ENCODE results near the gene TRIM14. TPM values are rescaled to one million over a fixed set of nuclear protein-coding genes. Genes with fewer than 3 reads are reported as not detected.
A peak's percentile ranks its signal among the peaks of the same experiment; 100 is the strongest.

Gene TRIM14
- total and polyA plus RNA-seq, 10 of the 15 experiments (the other 5 are each of a cell fraction or from before 2014, with no cell fraction given): 8.6 to 53.3 (median 35.7) TPM

DNA sequence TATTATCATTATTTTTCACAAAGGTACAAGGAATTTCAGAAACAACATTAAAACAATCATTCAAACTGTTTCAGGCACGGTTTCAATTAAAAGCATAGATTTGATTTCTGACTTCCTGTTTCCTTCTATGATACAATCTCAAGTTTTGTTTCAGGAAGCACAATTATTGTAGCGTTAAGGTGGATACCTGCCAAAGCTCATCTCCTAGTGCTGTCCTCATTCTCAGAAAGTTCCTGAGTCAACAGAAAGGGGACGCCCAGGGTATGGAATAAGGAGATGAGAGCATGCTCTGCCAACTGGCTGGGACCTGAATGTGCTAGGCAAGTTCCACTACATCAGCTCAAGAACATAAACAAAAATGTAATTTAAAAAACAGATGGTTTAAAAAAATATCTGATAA is 2.0 kb upstream of the TRIM14 start:
- in situ Hi-C loops (cut with MboI): no loop called here
- Histone ChIP-seq H3K4me1 (ENCODE audit: control insufficient read depth, insufficient read depth, low read length) (peaks cover 23% of the 10 kb centered on the region), H3K27ac (ENCODE audit: control insufficient read depth, insufficient read depth) (no peak overlapping the region), H3K79me2 (ENCODE audit: control insufficient read depth, insufficient read depth, low read length) (peaks cover 22% of the 10 kb centered on the region), H3K4me2 (ENCODE audit: control insufficient read depth, insufficient read depth) (no peak overlapping the region), H4K20me1 (ENCODE audit: control insufficient read depth, insufficient read depth) (no peaks in the 10 kb centered on the region), H3K36me3 (ENCODE audit: control insufficient read depth in 2 of 2, insufficient read depth in 2 of 2, low read length in 1 of 2) (peaks cover 0 to 5% of the 10 kb centered on the region in 2 experiments; a peak in 2 of 4 replicates), H3K9me3 (replicated peaks; ENCODE audit: control insufficient read depth, insufficient read depth, low read length) (no peaks in the 10 kb centered on the region), H3K27me3 (replicated peaks in 1 of 2; ENCODE audit: control insufficient read depth in 2 of 2, insufficient read depth in 2 of 2, low read length in 1 of 2) (no peaks in the 10 kb centered on the region), H3K9ac (ENCODE audit: control insufficient read depth, insufficient read depth, low read length) (no peak overlapping the region), H2AFZ (ENCODE audit: control insufficient read depth, low read depth, low read length) (peak overlapping the region; percentile 67), H3K4me3 (no peak overlapping the region)
- POLR2A ChIA-PET: interaction anchor here (0.7 kb wide), 1 partner anchor 24 kb away, joined by 3 read pairs; no protein-coding TSS in a partner anchor
- FAIRE-seq (no peak), ATAC-seq (no peak), DNase-seq (ENCODE audit: low read depth, low spot score) (no peak)
- TF ChIP-seq STAT3 (IDR thresholded peaks at IDR 0.05; ENCODE audit: low read depth, low read length) (no peak), RAD51 (IDR thresholded peaks at IDR 0.05) (no peak), TARDBP (IDR thresholded peaks at IDR 0.05; ENCODE audit: borderline replicate concordance) (no peak), ESRRA (IDR thresholded peaks at IDR 0.05; ENCODE audit: low read length) (no peak)
- TF ChIP-seq, protein P1, sequence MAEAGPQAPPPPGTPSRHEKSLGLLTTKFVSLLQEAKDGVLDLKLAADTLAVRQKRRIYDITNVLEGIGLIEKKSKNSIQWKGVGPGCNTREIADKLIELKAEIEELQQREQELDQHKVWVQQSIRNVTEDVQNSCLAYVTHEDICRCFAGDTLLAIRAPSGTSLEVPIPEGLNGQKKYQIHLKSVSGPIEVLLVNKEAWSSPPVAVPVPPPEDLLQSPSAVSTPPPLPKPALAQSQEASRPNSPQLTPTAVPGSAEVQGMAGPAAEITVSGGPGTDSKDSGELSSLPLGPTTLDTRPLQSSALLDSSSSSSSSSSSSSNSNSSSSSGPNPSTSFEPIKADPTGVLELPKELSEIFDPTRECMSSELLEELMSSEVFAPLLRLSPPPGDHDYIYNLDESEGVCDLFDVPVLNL (IDR thresholded peaks at IDR 0.05; ENCODE audit: low read depth, low read length): no peak
- no TSS peak for BruUV-seq (replicated peaks)
- 51% methylated on average over 3 of the region's 3 CpGs for WGBS (ENCODE audit: insufficient coverage, insufficient replicate concordance, low lambda C conversion rate, missing lambda C conversion rate)
- intact Hi-C loops (cut with micrococcal nuclease; ENCODE audit: unreplicated experiment): no loop called here
- RAD21 ChIA-PET (ENCODE audit: unreplicated experiment): interaction anchor here (0.9 to 2.1 kb wide), 2 partner anchors 9 to 19 kb away, joined by 3 to 8 read pairs; no protein-coding TSS in a partner anchor
- SMC1A ChIA-PET (ENCODE audit: uncharacterized antibody, unreplicated experiment): interaction anchor here (0.8 to 2.8 kb wide), 11 partner anchors 8 to 135 kb away, joined by 3 to 22 read pairs (median 5); partner anchors contain the start of gene TBC1D2
- CTCF ChIA-PET: interaction anchor here (0.7 to 2.4 kb wide), 14 partner anchors 11 to 142 kb away, joined by 3 to 13 read pairs (median 4); no protein-coding TSS in a partner anchor

DNA sequence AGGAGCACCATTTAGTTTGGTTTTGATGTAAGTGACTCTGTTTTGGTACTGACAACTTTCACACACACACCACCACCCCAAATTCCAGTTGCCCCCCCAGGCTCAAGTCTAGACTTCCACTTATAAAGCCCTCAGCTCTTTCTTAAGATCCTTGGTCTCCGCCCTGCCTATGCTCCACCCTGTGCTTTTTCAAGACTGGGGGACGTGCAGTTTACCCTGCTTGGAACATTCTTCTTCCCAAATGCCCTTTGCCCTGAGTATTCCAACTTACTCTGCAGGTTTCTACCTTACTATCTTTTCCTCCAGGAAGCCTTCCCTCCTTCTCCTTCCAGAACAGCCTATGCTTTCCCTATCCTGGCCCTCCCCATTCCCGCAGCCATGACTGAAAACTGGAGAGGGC is 1.5 kb upstream of the TRIM14 start:
- H3K4me2 ChIP-seq (ENCODE audit: control insufficient read depth, insufficient read depth): no peak overlapping the region
- H2AFZ ChIP-seq (ENCODE audit: control insufficient read depth, low read depth, low read length): no peak overlapping the region
- H3K27ac ChIP-seq (ENCODE audit: control insufficient read depth, insufficient read depth): no peak overlapping the region
- DNase-seq (ENCODE audit: low read depth, low spot score) (no peak), FAIRE-seq (no peak), ATAC-seq (no peak)
- in situ Hi-C loops (cut with MboI) (no loop called here), intact Hi-C loops (cut with micrococcal nuclease; ENCODE audit: unreplicated experiment) (no loop called here)
- 88% methylated on average over 3 of the region's 3 CpGs for WGBS (ENCODE audit: insufficient coverage, insufficient replicate concordance, low lambda C conversion rate, missing lambda C conversion rate)
- CTCF ChIA-PET: interaction anchor here (1.0 to 2.4 kb wide), 9 partner anchors 12 to 143 kb away, joined by 3 to 13 read pairs (median 4); no protein-coding TSS in a partner anchor
- no peaks in the 10 kb centered on the region for H3K9me3 ChIP-seq (replicated peaks; ENCODE audit: control insufficient read depth, insufficient read depth, low read length)
- no peaks in the 10 kb centered on the region for H4K20me1 ChIP-seq (ENCODE audit: control insufficient read depth, insufficient read depth)
- peaks cover 23% of the 10 kb centered on the region for H3K79me2 ChIP-seq (ENCODE audit: control insufficient read depth, insufficient read depth, low read length)
- no peak overlapping the region for H3K4me3 ChIP-seq
- H3K9ac ChIP-seq (ENCODE audit: control insufficient read depth, insufficient read depth, low read length): no peak overlapping the region
- no TSS peak for BruUV-seq (replicated peaks)
- POLR2A ChIA-PET: no interaction called here
- H3K36me3 ChIP-seq (ENCODE audit: control insufficient read depth in 2 of 2, insufficient read depth in 2 of 2, low read length in 1 of 2): peaks cover 0 to 6% of the 10 kb centered on the region in 2 experiments; a peak in 2 of 4 replicates
- SMC1A ChIA-PET (ENCODE audit: uncharacterized antibody, unreplicated experiment): interaction anchor here (0.8 to 2.8 kb wide), 8 partner anchors 8 to 136 kb away, joined by 3 to 22 read pairs (median 4); partner anchors contain the start of gene TBC1D2
- H3K27me3 ChIP-seq (replicated peaks in 1 of 2; ENCODE audit: control insufficient read depth in 2 of 2, insufficient read depth in 2 of 2, low read length in 1 of 2): no peaks in the 10 kb centered on the region
- TF ChIP-seq RBBP5 (conservative IDR thresholded peaks at IDR 0.05) (no peak), SPI1 (IDR thresholded peaks at IDR 0.05; ENCODE audit: borderline replicate concordance, insufficient read depth, low read depth, low read length) (no peak), NFYB (IDR thresholded peaks at IDR 0.05; ENCODE audit: insufficient read depth, low read depth, low read length) (no peak), FOXM1 (IDR thresholded peaks at IDR 0.05; ENCODE audit: low read depth, low read length) (no peak)
- TF ChIP-seq, protein P1 (IDR thresholded peaks at IDR 0.05; ENCODE audit: low read depth, low read length): no peak
- RAD21 ChIA-PET (ENCODE audit: unreplicated experiment): interaction anchor here (1.7 to 3.1 kb wide), 3 partner anchors 17 to 46 kb away, joined by 7 to 20 read pairs (median 8); no protein-coding TSS in a partner anchor
- H3K4me1 ChIP-seq (ENCODE audit: control insufficient read depth, insufficient read depth, low read length): peaks cover 23% of the 10 kb centered on the region
